Peyer's patch (tissue), 4 donors: ENCODE results near the gene MRPS15. TPM values are rescaled to one million over a fixed set of nuclear protein-coding genes. Genes with fewer than 3 reads are reported as not detected.
"Not testable (repeated sequence)": the region's sequence is repeated elsewhere in the genome, so short reads cannot be mapped to it uniquely, and the experiment has no call there.

Source experiments
- DNase-seq, 3 donors: peaks; one replicate each; pipeline ENCODE4 v3.0.0-alpha.2; 2017 to 2019
- H3K27ac ChIP-seq, 4 donors: fragments of 200-600 bp; sonication (generic); one replicate each; pipeline ENCODE4 v1.5.1; 2016 to 2019
- H3K27me3 ChIP-seq, 2 donors: fragments of 200-600 bp; sonication (generic); one replicate each; pipeline ENCODE4 v1.5.1; 2019
- H3K36me3 ChIP-seq, 3 donors: fragments of 200-600 bp; sonication (generic); one replicate each; pipeline ENCODE4 v1.5.1; 2016 to 2019
- H3K4me1 ChIP-seq, 4 donors: fragments of 200-600 bp; sonication (generic); one replicate each; pipeline ENCODE4 v1.5.1; 2016 to 2019
- H3K4me3 ChIP-seq, 4 donors: fragments of 200-600 bp; sonication (generic); 1 replicate in 3 of 4; 2 replicates in 1 of 4; pipeline ENCODE4 v1.5.1; 2016 to 2019; ENCODE audit warnings: mild to moderate bottlenecking in 1 of 4
- H3K9me3 ChIP-seq, 4 donors: fragments of 200-600 bp; sonication (generic); one replicate each; pipeline ENCODE4 v1.5.1; 2016 to 2019; ENCODE audit warnings: mild to moderate bottlenecking in 1 of 4
- POLR2A ChIP-seq, 2 donors: fragments of 450-650 bp; IDR thresholded peaks; one replicate each; pipeline ENCODE4 v1.5.1; 2017; ENCODE audit warnings: antibody characterized with exemption in 2 of 2, mild to moderate bottlenecking in 2 of 2, moderate library complexity in 2 of 2
- total RNA-seq, 4 donors: library from RNA; depleted of rRNA; stranded (reverse); fragments of >200 nt; gene quantifications; one replicate each; pipeline ENCODE4 v1.1.0, GENCODE V29; 2016
- TF ChIP-seq, protein P1 (sequence below), 6 experiments: fragments of 450-650 bp in 4 of 6; fragments of 200-600 bp in 2 of 6; sonication (generic) in 1 of 6; IDR thresholded peaks; one replicate each; pipeline ENCODE4 v1.5.1; 2017 to 2019; ENCODE audit warnings: antibody characterized with exemption in 6 of 6, mild to moderate bottlenecking in 3 of 6, moderate library complexity in 1 of 6

The MRPS15 gene
- total RNA-seq, 4 donors from 2014 or later = 44.2 to 74.3 (median 46.7) TPM

DNA sequence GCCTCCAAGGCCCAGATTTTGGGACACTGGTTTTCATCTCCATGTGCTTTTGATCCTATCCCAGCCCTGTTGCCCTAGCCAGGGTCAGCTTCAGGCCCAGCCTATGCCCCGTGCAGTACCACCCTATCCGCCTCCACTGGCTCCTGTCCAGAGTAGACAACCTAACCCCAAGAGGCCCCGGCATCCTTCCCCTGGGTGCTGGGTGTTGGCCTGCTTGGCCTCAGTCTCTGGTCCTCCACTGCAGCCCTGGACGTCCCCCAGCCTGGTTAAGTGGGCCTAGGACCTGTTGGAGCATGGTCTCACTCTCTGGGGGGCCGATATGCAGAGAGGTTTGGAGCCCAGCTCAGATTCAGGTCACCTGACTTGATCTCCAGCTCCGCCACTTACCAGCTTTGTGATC is 16.9 kb upstream of the MRPS15 start:
- Histone ChIP-seq H3K36me3 (no peaks in the 10 kb centered on the region), H3K27me3 (no peaks in the 10 kb centered on the region), H3K9me3 (no peaks in the 10 kb centered on the region), H3K4me3 (no peak overlapping the region), H3K4me1 (no peaks in the 10 kb centered on the region), H3K27ac (no peak overlapping the region)
- TF ChIP-seq, protein P1, sequence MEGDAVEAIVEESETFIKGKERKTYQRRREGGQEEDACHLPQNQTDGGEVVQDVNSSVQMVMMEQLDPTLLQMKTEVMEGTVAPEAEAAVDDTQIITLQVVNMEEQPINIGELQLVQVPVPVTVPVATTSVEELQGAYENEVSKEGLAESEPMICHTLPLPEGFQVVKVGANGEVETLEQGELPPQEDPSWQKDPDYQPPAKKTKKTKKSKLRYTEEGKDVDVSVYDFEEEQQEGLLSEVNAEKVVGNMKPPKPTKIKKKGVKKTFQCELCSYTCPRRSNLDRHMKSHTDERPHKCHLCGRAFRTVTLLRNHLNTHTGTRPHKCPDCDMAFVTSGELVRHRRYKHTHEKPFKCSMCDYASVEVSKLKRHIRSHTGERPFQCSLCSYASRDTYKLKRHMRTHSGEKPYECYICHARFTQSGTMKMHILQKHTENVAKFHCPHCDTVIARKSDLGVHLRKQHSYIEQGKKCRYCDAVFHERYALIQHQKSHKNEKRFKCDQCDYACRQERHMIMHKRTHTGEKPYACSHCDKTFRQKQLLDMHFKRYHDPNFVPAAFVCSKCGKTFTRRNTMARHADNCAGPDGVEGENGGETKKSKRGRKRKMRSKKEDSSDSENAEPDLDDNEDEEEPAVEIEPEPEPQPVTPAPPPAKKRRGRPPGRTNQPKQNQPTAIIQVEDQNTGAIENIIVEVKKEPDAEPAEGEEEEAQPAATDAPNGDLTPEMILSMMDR (IDR thresholded peaks at IDR 0.05) = no peak
- no peak for TF ChIP-seq POLR2A (IDR thresholded peaks at IDR 0.05)
- DNase-seq = no peak

DNA sequence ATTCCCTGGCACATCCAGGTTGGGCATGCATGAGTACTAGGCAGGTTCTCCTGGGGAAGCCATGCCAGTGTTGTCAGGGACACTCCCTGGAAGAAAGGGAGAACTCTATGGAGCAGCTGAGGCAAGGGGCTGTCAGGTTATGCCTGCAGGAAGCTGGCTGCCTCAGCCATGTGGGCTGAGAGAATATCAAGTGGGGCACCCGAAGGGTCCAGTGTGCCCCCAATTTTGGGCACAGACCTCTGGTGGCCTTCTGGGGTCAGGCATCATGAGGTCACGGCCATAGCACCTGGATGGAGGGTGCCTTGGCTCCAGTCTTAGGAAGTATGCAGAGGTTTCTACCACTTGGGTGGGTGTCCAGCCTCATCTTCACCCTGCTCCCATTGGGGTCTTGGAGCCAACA is 16.0 kb upstream of the MRPS15 start:
- H3K27me3 ChIP-seq = no peaks in the 10 kb centered on the region
- TF ChIP-seq, protein P1 (IDR thresholded peaks at IDR 0.05) = no peak
- TF ChIP-seq POLR2A (IDR thresholded peaks at IDR 0.05) = no peak
- no peak for DNase-seq
- no peaks in the 10 kb centered on the region for H3K4me1 ChIP-seq
- no peak overlapping the region for H3K27ac ChIP-seq
- no peaks in the 10 kb centered on the region for H3K9me3 ChIP-seq
- H3K4me3 ChIP-seq = no peak overlapping the region
- H3K36me3 ChIP-seq = no peaks in the 10 kb centered on the region

DNA sequence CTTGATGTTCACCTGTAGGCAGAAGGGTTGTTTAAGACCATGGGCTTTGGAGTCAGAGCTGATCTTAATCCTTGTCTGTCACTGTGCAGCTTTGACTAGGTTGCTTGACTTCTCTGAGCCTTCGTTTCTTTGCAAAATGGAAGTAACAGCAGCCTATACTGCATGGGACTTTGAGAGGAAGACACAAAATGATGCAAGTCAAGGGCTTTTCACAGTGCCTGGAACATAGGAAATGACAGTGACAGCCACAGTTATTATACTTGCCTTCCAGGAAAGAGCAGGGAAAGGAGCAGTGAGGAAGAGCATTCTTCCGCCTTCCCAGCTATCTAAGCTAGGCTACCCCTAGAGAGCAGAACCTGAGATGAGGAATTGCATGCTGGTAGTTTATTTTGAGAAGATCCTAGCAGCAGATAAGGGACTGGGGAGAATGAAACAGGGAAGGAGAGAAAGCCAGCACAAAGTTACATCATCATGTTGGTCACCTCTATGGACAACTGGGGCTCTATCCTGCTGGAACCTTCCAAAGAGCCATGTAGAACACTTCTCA is 15.4 kb upstream of the MRPS15 start:
- Histone ChIP-seq H3K27me3 (no peaks in the 10 kb centered on the region), H3K27ac (no peak overlapping the region), H3K4me1 (no peaks in the 10 kb centered on the region), H3K9me3 (no peaks in the 10 kb centered on the region), H3K4me3 (no peak overlapping the region), H3K36me3 (no peaks in the 10 kb centered on the region)
- DNase-seq = no peak
- no peak for TF ChIP-seq POLR2A (IDR thresholded peaks at IDR 0.05)
- TF ChIP-seq, protein P1 (IDR thresholded peaks at IDR 0.05) = no peak

DNA sequence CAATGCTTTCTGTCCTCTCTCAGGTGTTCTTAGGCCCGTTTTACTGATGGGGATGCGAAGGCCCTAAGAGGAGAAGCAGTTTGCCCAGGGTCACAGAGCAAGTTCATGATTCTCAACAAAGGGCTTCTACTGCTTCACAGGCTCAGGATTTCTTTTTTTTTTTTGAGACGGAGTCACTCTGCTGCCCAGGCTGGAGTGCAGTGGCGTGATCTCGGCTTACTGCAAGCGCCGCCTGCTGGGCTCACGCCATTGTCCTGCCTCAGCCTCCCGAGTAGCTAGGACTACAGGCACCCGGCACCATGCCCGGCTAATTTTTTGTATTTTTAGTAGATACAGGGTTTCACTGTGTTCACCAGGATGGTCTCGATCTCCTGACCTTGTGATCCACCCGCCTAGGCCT is 13.4 kb upstream of the MRPS15 start:
- H3K27me3 ChIP-seq, H3K4me1 ChIP-seq, H3K27ac ChIP-seq, H3K9me3 ChIP-seq, H3K4me3 ChIP-seq, H3K36me3 ChIP-seq, DNase-seq: not testable (repeated sequence)

DNA sequence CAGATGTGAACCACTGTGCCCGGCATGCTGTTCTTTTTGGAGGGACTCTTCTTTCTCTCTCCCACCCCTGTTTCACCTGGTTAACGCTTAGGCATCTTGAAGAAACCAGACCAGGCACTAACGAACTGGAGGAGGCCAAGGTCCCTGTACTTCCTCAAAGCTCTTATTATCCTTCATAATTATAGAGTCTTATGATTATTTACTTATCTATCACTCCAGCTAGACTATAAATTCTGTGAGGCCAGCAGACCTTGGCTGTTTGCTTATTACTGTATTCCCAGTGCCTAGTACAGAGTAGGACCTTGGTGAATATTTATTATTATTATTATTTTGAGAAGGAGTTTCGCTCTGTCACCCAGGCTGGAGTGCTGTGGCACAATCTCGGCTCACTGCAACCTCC is 12.8 kb upstream of the MRPS15 start:
- Histone ChIP-seq H3K36me3 (no peaks in the 10 kb centered on the region), H3K9me3 (no peaks in the 10 kb centered on the region), H3K27ac (no peak overlapping the region), H3K4me3 (no peak overlapping the region), H3K4me1 (no peaks in the 10 kb centered on the region), H3K27me3 (no peaks in the 10 kb centered on the region)
- no peak for DNase-seq
- no peak for TF ChIP-seq POLR2A (IDR thresholded peaks at IDR 0.05)
- TF ChIP-seq, protein P1 (IDR thresholded peaks at IDR 0.05) = no peak

DNA sequence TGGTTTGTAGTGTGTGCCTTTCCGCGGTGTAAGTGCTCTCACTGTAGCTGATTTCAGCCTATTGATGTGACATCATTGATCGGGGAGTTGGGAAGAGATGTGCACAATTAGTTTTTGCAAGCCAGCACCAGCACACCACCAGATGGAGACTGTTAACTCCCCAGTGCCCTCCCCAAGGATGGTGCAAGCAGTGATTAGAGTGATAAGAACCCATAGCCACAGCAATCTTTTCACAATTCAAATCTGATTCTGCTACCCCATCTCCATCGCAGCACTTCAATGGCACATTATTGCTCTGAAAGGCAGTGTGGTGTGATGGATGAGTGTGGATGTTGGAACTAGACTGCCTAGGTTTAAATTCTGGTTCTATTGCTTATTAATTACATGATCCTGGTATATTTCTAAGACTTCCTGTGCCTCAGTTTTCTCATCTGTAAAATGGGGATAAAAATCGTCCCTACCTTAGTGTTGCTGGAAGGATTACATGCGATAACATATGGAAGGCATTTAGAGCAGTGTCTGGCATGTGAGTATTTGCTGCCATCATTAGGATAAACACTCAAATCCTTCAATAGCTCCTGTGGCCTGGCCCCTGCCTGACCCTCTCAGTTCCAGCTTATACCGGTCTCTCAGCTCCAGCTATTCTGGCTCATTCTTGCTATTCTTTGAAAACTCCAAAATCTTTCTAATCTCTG is 11.9 kb upstream of the MRPS15 start:
- Histone ChIP-seq H3K4me1 (no peaks in the 10 kb centered on the region), H3K36me3 (no peaks in the 10 kb centered on the region), H3K27me3 (no peaks in the 10 kb centered on the region), H3K9me3 (no peaks in the 10 kb centered on the region), H3K27ac (no peak overlapping the region), H3K4me3 (no peak overlapping the region)
- TF ChIP-seq POLR2A (IDR thresholded peaks at IDR 0.05) = no peak
- TF ChIP-seq, protein P1 (IDR thresholded peaks at IDR 0.05) = no peak
- DNase-seq = no peak
